ENCODE measurements around the gene TIGD2.

Gene TIGD2

GRCh38 chr4:89110986-89111832, at the start of gene TIGD2:
TSS of gene TIGD2 (plus strand) at chr4:89111533. CDS start at chr4:89112975, 1,442 bp downstream.
- DNase-seq (ENCODE audit: low read depth in 2 of 2), result peak; percentile 69 to 84

GRCh38 chr4:89064848-89065247, 46.5 kb upstream of the TIGD2 start:
- DNase-seq (ENCODE audit: low read depth in 2 of 2), result no peak

GRCh38 chr4:89067417-89067816, 43.9 kb upstream of the TIGD2 start:
- no peak for DNase-seq (ENCODE audit: low read depth in 2 of 2)

GRCh38 chr4:89069481-89069880, 41.9 kb upstream of the TIGD2 start:
- no peak for DNase-seq (ENCODE audit: low read depth in 2 of 2)

- no peak for DNase-seq (ENCODE audit: low read depth in 2 of 2)
Observed at GRCh38 chr4:89070041-89070440, 41.3 kb upstream of the TIGD2 start.

- no peak for DNase-seq (ENCODE audit: low read depth in 2 of 2)
Observed at GRCh38 chr4:89071311-89071710, 40.0 kb upstream of the TIGD2 start.

- no peak for DNase-seq (ENCODE audit: low read depth in 2 of 2)
Observed at GRCh38 chr4:89072921-89073320, 38.4 kb upstream of the TIGD2 start.

GRCh38 chr4:89077761-89078160, 33.6 kb upstream of the TIGD2 start:
- DNase-seq (ENCODE audit: low read depth in 2 of 2), result no peak

- no peak for DNase-seq (ENCODE audit: low read depth in 2 of 2)
Observed at GRCh38 chr4:89078300-89078699, 33.0 kb upstream of the TIGD2 start.

GRCh38 chr4:89099034-89099433, 12.3 kb upstream of the TIGD2 start:
- DNase-seq (ENCODE audit: low read depth in 2 of 2), result no peak

- DNase-seq (ENCODE audit: low read depth in 2 of 2), result no peak
Observed at GRCh38 chr4:89099471-89099870, 11.9 kb upstream of the TIGD2 start.

- DNase-seq (ENCODE audit: low read depth in 2 of 2), result no peak
Observed at GRCh38 chr4:89100853-89101252, 10.5 kb upstream of the TIGD2 start.

GRCh38 chr4:89101256-89102161, 9.8 kb upstream of the TIGD2 start:
- DNase-seq (ENCODE audit: low read depth in 2 of 2), result no peak

GRCh38 chr4:89105726-89106125, 5.6 kb upstream of the TIGD2 start:
- no peak for DNase-seq (ENCODE audit: low read depth in 2 of 2)

- no peak for DNase-seq (ENCODE audit: low read depth in 2 of 2)
Observed at GRCh38 chr4:89108091-89108490, 3.2 kb upstream of the TIGD2 start.

GRCh38 chr4:89109841-89110540, 1.3 kb upstream of the TIGD2 start:
- no peak for DNase-seq (ENCODE audit: low read depth in 2 of 2)

GRCh38 chr4:89110541-89110985, 770 bp upstream of the TIGD2 start:
- no peak for DNase-seq (ENCODE audit: low read depth in 2 of 2)

- DNase-seq (ENCODE audit: low read depth in 2 of 2), result no peak
Observed at GRCh38 chr4:89111833-89112563, 665 bp downstream of the TIGD2 start.

GRCh38 chr4:89113415-89113814, 2.1 kb downstream of the TIGD2 start:
- no peak for DNase-seq (ENCODE audit: low read depth in 2 of 2)

- DNase-seq (ENCODE audit: low read depth in 2 of 2), result no peak
Observed at GRCh38 chr4:89114100-89114499, 2.8 kb downstream of the TIGD2 start.

GRCh38 chr4:89117115-89117514, 5.8 kb downstream of the TIGD2 start:
- no peak for DNase-seq (ENCODE audit: low read depth in 2 of 2)
